DMS153 treated with DMSO at 0.1 percent for 48 hours (cell line): ENCODE measurements around the gene RUNX2.

Source experiments
- DNase-seq: peaks from one replicate; lab custom pipeline; 2025; ENCODE audit not compliant: unreplicated experiment; lab: John Stamatoyannopoulos, UW

The RUNX2 gene

GRCh38 chr6:45479834-45480751, 152.0 kb downstream of the RUNX2 start:
- no peak for DNase-seq

- no peak for DNase-seq
These were observed 152.8 kb downstream of the RUNX2 start for GRCh38 chr6:45480752-45481415.

GRCh38 chr6:45483021-45483420, 154.9 kb downstream of the RUNX2 start:
- DNase-seq: no peak

GRCh38 chr6:45483501-45483900, 155.4 kb downstream of the RUNX2 start:
- no peak for DNase-seq

- no peak for DNase-seq
These were observed 158.6 kb downstream of the RUNX2 start for GRCh38 chr6:45486736-45487135.

GRCh38 chr6:45487645-45488044, 159.5 kb downstream of the RUNX2 start:
- DNase-seq: no peak

- no peak for DNase-seq
These were observed 160.1 kb downstream of the RUNX2 start for GRCh38 chr6:45488269-45488668.

- no peak for DNase-seq
These were observed 160.8 kb downstream of the RUNX2 start for GRCh38 chr6:45488889-45489288.

- no peak for DNase-seq
These were observed 163.1 kb downstream of the RUNX2 start for GRCh38 chr6:45491048-45491735.

GRCh38 chr6:45491874-45492273, 163.7 kb downstream of the RUNX2 start:
- DNase-seq: no peak

GRCh38 chr6:45493761-45494160, 165.6 kb downstream of the RUNX2 start:
- DNase-seq: no peak

- DNase-seq: no peak
These were observed 166.4 kb downstream of the RUNX2 start for GRCh38 chr6:45494416-45495135.

GRCh38 chr6:45495429-45496084, 167.4 kb downstream of the RUNX2 start:
- DNase-seq: no peak

GRCh38 chr6:45496085-45496433, 167.9 kb downstream of the RUNX2 start:
- no peak for DNase-seq

GRCh38 chr6:45498591-45498990, 170.5 kb downstream of the RUNX2 start:
- DNase-seq: no peak

GRCh38 chr6:45500924-45501816, 173.0 kb downstream of the RUNX2 start:
- DNase-seq: no peak

- DNase-seq: no peak
These were observed 174.3 kb downstream of the RUNX2 start for GRCh38 chr6:45502456-45502855.

GRCh38 chr6:45504947-45505346, 176.8 kb downstream of the RUNX2 start:
- peak; percentile 80 for DNase-seq

- DNase-seq: no peak
These were observed 177.3 kb downstream of the RUNX2 start for GRCh38 chr6:45505470-45505869.

- DNase-seq: no peak
These were observed 179.1 kb downstream of the RUNX2 start for GRCh38 chr6:45507186-45507585.
